ENCODE measurements around the gene CDH13.

CDH13 gene

DNA sequence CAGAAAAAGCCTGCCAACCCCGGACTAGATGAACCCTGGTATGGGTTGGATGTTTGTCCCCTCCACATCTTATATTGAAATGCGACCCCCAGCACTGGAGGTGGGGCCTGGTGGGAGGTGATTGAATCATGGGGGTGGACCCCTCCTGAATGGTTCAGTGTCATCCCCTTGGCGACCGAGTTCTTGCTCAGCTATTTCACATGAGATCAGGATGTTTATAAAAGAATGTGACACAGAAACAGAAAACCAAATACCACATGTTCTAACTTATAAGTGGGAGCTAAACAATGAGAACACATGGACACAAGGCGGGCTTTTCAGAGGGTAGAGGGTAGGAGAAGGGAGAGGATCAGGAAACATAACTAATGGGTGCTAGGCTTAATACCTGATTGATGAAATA lies 605.0 kb downstream of the CDH13 start:
- TF ChIP-seq, protein P1, sequence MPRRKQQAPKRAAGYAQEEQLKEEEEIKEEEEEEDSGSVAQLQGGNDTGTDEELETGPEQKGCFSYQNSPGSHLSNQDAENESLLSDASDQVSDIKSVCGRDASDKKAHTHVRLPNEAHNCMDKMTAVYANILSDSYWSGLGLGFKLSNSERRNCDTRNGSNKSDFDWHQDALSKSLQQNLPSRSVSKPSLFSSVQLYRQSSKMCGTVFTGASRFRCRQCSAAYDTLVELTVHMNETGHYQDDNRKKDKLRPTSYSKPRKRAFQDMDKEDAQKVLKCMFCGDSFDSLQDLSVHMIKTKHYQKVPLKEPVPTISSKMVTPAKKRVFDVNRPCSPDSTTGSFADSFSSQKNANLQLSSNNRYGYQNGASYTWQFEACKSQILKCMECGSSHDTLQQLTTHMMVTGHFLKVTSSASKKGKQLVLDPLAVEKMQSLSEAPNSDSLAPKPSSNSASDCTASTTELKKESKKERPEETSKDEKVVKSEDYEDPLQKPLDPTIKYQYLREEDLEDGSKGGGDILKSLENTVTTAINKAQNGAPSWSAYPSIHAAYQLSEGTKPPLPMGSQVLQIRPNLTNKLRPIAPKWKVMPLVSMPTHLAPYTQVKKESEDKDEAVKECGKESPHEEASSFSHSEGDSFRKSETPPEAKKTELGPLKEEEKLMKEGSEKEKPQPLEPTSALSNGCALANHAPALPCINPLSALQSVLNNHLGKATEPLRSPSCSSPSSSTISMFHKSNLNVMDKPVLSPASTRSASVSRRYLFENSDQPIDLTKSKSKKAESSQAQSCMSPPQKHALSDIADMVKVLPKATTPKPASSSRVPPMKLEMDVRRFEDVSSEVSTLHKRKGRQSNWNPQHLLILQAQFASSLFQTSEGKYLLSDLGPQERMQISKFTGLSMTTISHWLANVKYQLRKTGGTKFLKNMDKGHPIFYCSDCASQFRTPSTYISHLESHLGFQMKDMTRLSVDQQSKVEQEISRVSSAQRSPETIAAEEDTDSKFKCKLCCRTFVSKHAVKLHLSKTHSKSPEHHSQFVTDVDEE (CRISPR knock-in tag; IDR thresholded peaks at IDR 0.05): no peak
- no peak for TF ChIP-seq OSR1 (CRISPR knock-in tag; IDR thresholded peaks at IDR 0.05)
- no peak for TF ChIP-seq PPARA (CRISPR knock-in tag; IDR thresholded peaks at IDR 0.05; ENCODE audit: borderline replicate concordance)
- TF ChIP-seq, protein P2, sequence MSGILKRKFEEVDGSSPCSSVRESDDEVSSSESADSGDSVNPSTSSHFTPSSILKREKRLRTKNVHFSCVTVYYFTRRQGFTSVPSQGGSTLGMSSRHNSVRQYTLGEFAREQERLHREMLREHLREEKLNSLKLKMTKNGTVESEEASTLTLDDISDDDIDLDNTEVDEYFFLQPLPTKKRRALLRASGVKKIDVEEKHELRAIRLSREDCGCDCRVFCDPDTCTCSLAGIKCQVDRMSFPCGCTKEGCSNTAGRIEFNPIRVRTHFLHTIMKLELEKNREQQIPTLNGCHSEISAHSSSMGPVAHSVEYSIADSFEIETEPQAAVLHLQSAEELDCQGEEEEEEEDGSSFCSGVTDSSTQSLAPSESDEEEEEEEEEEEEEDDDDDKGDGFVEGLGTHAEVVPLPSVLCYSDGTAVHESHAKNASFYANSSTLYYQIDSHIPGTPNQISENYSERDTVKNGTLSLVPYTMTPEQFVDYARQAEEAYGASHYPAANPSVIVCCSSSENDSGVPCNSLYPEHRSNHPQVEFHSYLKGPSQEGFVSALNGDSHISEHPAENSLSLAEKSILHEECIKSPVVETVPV (CRISPR knock-in tag; IDR thresholded peaks at IDR 0.05): no peak
- TF ChIP-seq, protein P3, sequence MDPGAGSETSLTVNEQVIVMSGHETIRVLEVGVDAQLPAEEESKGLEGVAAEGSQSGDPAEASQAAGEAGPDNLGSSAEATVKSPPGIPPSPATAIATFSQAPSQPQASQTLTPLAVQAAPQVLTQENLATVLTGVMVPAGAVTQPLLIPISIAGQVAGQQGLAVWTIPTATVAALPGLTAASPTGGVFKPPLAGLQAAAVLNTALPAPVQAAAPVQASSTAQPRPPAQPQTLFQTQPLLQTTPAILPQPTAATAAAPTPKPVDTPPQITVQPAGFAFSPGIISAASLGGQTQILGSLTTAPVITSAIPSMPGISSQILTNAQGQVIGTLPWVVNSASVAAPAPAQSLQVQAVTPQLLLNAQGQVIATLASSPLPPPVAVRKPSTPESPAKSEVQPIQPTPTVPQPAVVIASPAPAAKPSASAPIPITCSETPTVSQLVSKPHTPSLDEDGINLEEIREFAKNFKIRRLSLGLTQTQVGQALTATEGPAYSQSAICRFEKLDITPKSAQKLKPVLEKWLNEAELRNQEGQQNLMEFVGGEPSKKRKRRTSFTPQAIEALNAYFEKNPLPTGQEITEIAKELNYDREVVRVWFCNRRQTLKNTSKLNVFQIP (CRISPR knock-in tag; IDR thresholded peaks at IDR 0.05; ENCODE audit: borderline replicate concordance, low read depth): no peak
- TF ChIP-seq SNAI2 (CRISPR knock-in tag; IDR thresholded peaks at IDR 0.05): no peak
- TF ChIP-seq ARNTL (CRISPR knock-in tag; IDR thresholded peaks at IDR 0.05; ENCODE audit: borderline replicate concordance, low read depth): no peak
- no peak for ATAC-seq

DNA sequence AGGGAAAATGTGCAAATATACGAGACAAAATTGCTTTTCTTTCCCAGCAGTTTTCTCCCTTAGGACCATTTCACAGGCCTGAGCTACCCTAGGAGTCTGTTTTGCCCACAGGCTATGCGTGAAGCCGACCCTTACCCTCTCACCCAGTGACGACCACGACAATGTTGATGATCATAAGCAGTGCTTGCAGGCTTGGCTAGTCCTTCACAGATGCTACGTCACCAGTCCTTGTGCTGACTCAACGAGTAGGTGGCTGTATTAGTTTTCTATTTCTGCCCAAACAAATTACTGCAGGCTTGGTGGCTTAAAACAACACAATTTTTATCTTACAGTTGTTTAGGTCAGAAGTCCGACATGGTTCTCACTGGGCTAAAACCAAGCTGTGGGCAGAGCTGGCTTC lies 606.4 kb downstream of the CDH13 start:
- TF ChIP-seq OSR1 (CRISPR knock-in tag; IDR thresholded peaks at IDR 0.05): no peak
- TF ChIP-seq, protein P3 (CRISPR knock-in tag; IDR thresholded peaks at IDR 0.05; ENCODE audit: borderline replicate concordance, low read depth): no peak
- TF ChIP-seq, protein P2 (CRISPR knock-in tag; IDR thresholded peaks at IDR 0.05): no peak
- TF ChIP-seq ZFP3 (CRISPR knock-in tag; IDR thresholded peaks at IDR 0.05): no peak
- TF ChIP-seq SNAI2 (CRISPR knock-in tag; IDR thresholded peaks at IDR 0.05): no peak
- TF ChIP-seq ESRRG (CRISPR knock-in tag; IDR thresholded peaks at IDR 0.05): no peak
- no peak for TF ChIP-seq PPARA (CRISPR knock-in tag; IDR thresholded peaks at IDR 0.05; ENCODE audit: borderline replicate concordance)
- TF ChIP-seq, protein P4, sequence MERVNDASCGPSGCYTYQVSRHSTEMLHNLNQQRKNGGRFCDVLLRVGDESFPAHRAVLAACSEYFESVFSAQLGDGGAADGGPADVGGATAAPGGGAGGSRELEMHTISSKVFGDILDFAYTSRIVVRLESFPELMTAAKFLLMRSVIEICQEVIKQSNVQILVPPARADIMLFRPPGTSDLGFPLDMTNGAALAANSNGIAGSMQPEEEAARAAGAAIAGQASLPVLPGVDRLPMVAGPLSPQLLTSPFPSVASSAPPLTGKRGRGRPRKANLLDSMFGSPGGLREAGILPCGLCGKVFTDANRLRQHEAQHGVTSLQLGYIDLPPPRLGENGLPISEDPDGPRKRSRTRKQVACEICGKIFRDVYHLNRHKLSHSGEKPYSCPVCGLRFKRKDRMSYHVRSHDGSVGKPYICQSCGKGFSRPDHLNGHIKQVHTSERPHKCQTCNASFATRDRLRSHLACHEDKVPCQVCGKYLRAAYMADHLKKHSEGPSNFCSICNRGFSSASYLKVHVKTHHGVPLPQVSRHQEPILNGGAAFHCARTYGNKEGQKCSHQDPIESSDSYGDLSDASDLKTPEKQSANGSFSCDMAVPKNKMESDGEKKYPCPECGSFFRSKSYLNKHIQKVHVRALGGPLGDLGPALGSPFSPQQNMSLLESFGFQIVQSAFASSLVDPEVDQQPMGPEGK (CRISPR knock-in tag; IDR thresholded peaks at IDR 0.05; ENCODE audit: borderline replicate concordance): no peak
- no peak for TF ChIP-seq RARB (CRISPR knock-in tag; IDR thresholded peaks at IDR 0.05)
- no peak for TF ChIP-seq ZNF8 (CRISPR knock-in tag; IDR thresholded peaks at IDR 0.05)
- no peak for TF ChIP-seq BACH2 (CRISPR knock-in tag; IDR thresholded peaks at IDR 0.05; ENCODE audit: borderline replicate concordance)
- no peak for TF ChIP-seq TOX (CRISPR knock-in tag; IDR thresholded peaks at IDR 0.05; ENCODE audit: borderline replicate concordance)
- no peak for TF ChIP-seq ZNF565 (CRISPR knock-in tag; conservative IDR thresholded peaks at IDR 0.05; ENCODE audit: low read depth)
- no peak for TF ChIP-seq ISL1 (CRISPR knock-in tag; IDR thresholded peaks at IDR 0.05)
- TF ChIP-seq, protein P5, sequence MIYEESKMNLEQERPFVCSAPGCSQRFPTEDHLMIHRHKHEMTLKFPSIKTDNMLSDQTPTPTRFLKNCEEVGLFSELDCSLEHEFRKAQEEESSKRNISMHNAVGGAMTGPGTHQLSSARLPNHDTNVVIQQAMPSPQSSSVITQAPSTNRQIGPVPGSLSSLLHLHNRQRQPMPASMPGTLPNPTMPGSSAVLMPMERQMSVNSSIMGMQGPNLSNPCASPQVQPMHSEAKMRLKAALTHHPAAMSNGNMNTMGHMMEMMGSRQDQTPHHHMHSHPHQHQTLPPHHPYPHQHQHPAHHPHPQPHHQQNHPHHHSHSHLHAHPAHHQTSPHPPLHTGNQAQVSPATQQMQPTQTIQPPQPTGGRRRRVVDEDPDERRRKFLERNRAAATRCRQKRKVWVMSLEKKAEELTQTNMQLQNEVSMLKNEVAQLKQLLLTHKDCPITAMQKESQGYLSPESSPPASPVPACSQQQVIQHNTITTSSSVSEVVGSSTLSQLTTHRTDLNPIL (CRISPR knock-in tag; IDR thresholded peaks at IDR 0.05; ENCODE audit: low read depth): no peak
- TF ChIP-seq, protein P1 (CRISPR knock-in tag; IDR thresholded peaks at IDR 0.05): no peak
- TF ChIP-seq CSDC2 (CRISPR knock-in tag; IDR thresholded peaks at IDR 0.05): no peak
- no peak for ATAC-seq

All from SK-N-SH treated with all-trans-retinoic acid at 6 μM for 48 hours (cell line).